ENCODE data around the gene PCSK5.
"Not testable (repeated sequence)": the region's sequence is repeated elsewhere in the genome, so short reads cannot be mapped to it uniquely, and the experiment has no call there.

The PCSK5 gene

GRCh38 chr9:76324030-76324429, 433.6 kb downstream of the PCSK5 start:
- not testable (repeated sequence) for DNase-seq

GRCh38 chr9:76330034-76330433, 439.6 kb downstream of the PCSK5 start:
- DNase-seq, result no peak

DNA sequence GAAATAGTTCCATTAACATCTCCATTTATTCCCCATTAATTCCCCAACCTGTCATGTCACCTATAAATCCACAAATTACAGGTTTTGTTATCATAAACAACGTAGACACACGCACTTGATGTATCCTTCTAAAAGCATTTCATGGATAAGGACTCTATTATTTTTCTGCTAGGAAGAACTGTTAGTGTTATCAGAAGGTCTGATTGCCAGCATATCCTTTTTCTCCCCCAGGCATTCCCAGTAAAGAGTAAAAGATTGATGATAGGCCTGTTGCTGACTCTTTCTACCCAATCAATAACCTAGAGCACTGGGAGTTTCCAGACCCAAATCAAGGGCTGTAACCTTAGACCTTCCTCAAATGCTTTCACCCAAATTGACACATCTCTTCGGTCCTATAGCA, 442.9 kb downstream of the PCSK5 start:
- no peak for DNase-seq

DNA sequence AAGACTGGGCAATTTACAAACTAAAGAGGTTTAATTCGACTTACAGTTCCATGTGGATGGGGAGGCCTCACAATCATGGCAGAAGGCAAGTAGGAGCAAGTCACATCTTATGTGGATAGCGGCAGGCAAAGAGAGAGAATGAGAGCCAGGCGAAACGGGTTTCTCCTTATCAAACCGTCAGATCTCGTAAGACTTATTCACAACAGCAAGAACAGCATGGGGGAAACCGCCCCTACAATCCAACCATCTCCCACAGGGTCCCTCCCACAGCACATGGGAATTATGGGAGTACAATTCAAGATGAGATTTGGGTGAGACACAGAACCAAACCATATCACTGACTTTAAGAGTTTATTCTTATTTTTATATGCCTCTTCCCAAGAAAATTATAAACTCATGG, 443.5 kb downstream of the PCSK5 start:
- DNase-seq, result no peak

DNA sequence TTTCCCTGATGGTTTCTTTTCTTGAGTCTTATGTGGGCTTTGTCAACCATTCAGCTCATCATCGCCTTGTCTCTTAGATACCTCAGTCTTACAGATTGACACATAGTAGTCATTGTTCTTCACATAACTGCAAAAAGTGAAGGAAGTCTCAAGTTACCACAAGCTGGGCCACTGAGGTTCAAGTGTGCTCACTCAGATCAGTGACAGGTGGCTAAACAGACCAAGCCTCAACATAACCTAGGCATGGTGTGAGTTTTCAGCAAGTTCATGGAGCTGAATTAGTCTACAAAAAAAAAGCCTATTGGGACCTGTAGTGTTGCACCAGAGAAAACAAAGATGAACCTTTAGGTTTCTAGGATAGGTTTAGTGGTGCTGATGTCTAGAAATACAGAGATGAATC, 445.6 kb downstream of the PCSK5 start:
- no peak for DNase-seq

GRCh38 chr9:76338418-76338817, 447.9 kb downstream of the PCSK5 start:
- DNase-seq, result no peak

GRCh38 chr9:76341616-76342015, 451.1 kb downstream of the PCSK5 start:
- DNase-seq, result no peak

DNA sequence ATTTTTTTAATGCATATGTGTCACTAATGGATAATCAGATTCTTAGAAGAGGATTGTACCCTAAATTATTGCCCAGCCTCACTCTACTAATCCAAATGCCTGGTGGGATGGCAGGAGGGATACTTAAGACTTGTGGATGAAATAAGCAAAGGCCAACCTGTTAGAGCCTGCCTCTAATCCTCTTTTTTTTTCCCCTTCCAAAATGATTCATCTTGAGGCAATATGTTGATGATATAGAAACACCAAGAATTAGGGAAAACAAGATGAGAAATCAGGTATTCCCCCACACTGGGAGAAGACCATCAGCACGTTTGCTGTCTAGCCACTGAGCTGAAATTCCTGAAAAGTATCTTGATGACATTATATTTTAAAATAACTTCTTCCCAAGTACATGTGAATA, 451.7 kb downstream of the PCSK5 start:
- DNase-seq, result no peak

- no peak for DNase-seq
These were observed 452.4 kb downstream of the PCSK5 start for GRCh38 chr9:76342858-76343257.

DNA sequence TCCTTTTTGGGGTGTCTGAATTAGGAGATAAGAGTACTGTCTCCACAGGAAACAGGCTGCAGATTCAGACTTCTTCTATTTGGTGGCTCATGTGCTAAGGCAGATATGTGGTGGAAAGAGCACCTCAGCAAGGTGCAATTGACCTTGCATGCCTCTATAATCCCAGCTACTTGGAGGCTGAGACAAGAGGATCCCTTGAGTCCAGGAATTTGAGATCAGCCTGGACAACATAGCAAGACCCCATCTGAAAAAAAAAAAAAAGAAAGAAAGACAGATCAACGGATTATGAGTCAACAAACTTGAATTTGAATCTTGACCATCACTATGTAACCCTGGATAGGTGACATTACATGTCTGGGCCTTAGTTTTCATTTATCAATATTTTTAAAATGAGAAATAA, 459.4 kb downstream of the PCSK5 start:
- DNase-seq, result no peak

DNA sequence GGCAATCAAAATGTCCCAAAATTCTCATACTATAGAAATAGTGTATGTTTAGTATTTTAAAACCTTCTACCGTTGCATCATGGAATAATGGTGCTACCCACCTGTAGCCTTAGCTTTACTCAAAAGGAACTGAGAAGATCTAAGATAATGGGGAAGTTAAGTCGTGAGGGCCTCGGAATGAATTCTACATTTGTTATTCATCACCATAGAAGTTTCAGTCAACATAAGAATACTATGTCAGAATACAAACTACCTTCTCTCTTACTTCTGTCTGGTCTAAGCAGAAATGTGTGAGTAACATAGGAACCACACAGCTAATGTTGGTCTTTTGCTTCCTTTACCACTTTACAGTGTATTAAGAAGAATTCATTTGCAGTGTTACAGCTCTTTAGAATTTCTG, 460.5 kb downstream of the PCSK5 start:
- DNase-seq, result no peak

GRCh38 chr9:76352026-76352620, 461.6 kb downstream of the PCSK5 start:
- no peak for DNase-seq

DNA sequence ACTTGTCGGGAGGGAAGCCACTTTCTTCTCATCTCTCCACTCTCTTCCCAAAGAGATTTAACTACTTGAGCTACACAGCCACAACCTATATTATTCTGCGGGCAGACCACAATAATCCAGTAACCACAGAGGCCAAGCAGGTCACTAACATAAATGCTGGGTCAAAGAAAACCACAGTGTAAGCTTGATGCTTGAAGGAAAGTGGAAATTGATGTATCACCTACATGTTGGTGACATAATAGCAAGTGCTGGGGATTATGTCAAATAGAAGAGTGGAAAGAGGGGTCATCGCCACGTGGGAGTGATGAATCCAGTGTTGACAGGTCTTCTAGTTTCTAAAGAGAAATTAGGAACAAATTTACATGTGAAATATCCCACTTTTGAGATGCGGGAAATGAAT, 462.8 kb downstream of the PCSK5 start:
- no peak for DNase-seq

DNA sequence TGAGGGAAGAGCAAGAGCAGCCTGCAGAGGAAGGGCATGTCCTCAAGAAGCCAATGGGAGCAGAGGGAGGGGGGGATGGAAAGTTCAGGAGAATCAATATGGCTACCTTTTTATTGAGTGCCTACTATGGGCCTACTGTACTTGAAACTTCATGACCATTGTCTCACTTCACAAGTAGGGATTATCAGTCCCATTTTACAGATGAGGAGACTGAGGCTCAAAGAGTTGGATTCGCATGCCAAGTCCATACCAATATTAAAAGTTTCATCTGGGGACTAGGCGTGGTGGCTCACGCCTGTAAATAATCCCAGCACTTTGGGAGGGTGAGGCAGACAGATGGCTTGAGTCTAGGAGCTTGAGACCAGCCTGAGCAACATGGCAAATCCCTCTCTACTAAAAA, 463.7 kb downstream of the PCSK5 start:
- DNase-seq, result no peak

DNA sequence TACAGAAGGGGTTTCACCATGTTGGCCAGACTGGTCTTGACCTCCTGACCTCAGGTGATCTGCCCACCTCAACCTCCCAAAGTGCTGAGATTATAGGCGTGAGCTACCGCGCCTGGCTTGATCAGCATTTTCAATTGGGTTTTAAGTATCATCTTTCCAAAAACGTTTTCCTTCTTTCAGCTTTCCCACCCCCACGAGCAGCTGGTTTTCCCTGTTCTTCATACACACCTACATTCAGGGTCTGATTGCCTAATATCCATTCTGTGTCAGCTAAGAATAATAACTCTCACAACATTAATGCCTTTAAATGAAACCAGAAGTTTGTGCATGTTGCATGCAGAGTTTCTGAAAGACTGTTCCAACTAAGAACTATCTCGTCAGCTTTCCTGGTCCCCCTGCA, 465.4 kb downstream of the PCSK5 start:
- DNase-seq, result no peak

DNA sequence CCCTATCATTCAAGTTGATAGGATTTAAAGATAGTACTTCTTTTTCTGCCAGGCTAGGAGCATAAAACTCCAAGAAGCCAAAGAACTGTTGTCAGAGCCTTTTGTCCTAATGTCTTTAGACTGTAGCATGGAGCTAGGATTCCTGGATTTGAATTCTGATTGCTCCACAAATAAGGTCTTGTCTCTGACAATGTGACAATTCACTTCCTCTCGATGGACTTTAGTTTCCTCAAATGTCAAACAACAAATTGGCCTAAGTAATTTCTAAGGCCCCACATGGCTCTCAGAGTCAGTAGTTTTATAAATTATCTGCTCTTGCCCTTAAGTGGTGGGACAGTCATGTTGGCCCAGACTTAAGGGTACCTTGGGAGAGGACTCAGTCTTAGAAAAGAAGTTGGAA, 467.1 kb downstream of the PCSK5 start:
- no peak for DNase-seq

DNA sequence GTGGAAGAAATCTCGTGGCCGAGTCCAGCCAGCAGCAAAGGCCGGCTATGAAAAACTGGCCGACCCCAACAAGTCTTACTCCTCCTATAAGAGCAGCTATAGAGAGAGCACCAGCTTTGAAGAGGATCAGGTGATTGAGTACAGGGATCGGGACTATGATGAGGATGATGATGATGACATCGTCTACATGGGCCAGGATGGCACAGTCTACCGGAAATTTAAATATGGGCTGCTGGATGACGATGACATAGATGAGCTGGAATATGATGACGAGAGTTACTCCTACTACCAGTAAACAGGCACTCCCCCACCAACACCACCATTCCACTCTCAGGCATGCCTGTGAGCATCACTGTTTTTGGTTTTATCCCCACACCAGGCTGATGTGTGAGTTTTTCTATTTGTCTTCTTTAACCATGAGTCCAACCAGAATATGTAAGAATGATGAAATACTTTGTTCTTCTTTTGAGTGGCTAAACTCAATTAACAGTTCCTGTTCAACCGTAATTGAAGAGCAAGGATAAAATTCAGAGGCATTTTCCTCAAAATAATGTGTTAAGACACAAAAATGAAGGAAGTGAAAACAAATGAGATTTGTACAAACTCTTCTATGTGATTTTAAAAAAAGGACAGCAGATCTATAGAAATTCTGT, 468.3 kb downstream of the PCSK5 start:
- no peak for DNase-seq

DNA sequence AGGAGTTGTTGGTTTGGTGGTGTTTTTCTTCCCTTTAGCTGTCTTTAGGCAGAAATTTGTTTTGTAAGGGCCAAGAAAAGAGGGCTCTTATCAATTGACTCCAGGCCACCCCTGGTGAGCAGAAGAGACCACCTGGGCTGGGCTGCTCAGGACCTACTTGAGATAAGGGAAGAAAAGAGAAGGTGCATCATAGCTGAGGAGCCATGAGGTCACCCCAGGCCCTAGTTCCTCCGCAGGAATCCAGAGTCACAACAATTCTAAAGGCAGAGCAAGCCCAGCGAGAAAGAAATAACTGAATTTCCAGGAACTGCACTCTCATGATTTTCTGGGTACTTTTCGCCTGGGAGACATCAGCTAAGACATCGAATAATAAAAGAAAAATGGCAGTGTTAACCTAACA, 468.9 kb downstream of the PCSK5 start:
- DNase-seq, result no peak

- DNase-seq, result no peak
These were observed 469.3 kb downstream of the PCSK5 start for GRCh38 chr9:76359766-76360165.

DNA sequence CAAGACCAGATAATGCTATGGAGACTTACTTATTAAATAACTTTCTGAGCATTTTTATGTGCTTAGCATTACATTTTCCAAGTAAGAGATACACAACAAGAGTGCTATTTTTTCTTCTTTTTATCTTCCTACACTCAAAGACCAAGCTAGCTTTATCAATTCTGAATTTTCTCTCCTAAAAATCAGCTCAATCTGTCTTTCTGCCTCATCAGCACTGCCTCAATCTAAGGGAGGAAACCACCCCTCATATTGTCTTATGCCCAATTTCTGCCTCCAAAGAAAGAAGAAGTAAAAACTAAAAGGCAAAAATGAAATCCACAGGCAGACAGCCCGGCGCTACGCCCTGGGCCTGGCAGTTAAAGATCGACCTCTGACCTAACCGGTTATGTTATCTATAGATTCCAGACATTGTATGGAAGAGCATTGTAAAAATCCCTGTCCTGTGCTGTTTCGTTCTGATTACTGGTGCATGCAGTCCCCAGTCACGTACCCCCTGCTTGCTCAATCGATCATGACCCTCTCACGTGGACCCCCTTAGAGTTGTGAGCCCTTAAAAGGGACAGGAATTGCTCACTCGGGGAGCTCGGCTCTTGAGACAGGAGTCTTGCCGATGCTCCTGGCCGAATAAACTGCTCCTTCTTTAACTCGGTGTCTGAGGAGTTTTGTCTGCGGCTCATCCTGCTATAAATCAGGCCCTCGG, 472.0 kb downstream of the PCSK5 start:
- DNase-seq, result not testable (repeated sequence)

DNA sequence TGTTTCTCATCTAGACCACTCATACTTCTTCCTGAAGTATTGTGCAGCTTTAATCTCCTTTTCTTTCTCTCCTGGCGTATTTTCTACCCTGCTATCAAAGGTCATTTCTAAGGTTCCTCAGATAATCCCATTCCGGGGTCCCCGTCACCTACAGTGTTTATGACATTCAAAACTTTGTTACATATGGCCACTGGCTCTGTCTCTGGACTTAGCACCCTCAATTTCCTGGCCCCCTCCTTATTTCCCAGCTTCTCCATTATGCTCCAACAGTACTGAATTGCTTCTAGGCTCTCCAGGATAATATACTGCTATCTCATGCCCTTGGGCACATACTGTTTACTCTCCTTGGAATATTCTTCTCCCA, 472.5 kb downstream of the PCSK5 start:
- no peak for DNase-seq

DNA sequence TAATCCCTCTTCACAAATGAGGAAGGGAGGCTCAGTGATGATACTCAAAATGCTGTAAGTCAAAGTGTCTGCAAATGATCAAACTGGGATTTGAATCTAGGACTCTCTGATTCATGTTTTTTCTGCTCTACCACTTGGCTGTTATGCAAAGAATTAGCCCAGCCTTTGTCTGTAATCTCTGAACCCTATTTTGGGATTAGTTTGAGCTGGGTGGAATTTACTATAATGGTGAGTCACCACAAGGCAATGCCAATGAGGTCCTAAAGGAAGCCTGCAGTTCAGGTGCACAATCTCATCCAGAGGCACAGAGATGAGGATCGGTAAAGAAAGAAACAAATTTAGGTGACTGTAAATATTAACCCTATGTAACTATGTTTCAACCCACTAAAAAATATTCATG, 474.6 kb downstream of the PCSK5 start:
- no peak for DNase-seq

DNA sequence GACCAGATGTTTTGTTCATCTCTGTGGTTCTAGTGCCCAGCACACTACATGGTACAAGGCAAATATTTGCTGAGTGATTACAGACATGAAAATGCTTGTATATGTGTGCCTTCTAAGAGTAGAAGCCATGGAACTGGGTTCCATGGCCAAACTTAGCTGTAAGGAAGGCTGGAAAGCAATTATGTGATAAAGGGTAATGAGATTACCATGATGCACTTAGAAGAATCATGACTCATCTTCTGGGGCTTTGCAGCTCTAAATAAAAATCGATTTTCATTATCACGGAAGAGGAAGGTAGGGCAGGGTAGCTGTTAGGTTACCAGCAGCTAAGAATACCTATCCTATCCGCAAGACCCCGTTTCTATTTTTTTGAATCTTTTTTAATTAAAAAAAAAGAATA, 475.8 kb downstream of the PCSK5 start:
- no peak for DNase-seq

DNA sequence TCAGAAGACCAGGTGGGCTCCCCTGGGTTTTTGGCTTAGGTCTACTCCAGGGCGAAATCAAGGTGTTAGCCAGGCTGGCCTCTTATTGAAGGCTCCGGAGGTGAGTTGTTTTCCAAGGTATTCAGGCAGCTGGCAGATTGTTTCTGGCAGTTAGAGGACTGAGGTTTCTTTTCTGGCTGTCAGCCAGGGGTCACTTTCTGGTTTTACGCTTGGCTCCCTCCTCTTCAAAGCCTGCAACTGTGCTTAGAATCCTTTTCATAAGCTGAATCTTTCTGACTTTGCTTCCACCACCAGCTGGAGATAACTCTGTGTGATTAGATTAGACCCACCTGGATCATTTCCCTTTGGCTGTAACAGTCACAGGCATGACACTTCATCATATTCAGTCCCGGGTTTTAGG, 479.1 kb downstream of the PCSK5 start:
- no peak for DNase-seq
